GM12801 (cell line): ENCODE measurements around the gene KHDC1L.

ENCODE experiments used
- TF ChIP-seq, protein P1 (sequence below): IDR thresholded peaks from one replicate; pipeline ENCODE4 v1.5.1; 2011; ENCODE audit warnings: control low read depth; ENCODE audit not compliant: insufficient read length; ENCODE audit errors: extremely low read depth

Gene KHDC1L

DNA sequence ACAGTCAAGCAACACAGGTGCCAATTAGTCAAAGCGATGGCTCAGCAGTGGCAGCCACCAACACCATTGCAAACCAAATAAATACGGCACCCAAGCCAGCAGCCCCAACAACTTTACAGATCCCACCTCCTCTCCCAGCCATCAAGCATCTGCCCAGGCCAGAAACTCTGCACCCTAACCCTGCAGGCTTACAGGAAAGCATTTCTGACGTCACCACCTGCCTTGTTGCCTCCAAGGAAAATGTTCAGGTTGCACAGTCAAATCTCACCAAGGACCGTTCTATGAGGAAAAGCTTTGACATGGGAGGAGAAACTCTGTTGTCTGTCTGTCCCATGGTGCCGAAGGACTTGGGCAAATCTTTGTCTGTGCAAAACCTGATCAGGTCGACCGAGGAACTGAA, 30.6 kb downstream of the KHDC1L start:
- TF ChIP-seq, protein P1, sequence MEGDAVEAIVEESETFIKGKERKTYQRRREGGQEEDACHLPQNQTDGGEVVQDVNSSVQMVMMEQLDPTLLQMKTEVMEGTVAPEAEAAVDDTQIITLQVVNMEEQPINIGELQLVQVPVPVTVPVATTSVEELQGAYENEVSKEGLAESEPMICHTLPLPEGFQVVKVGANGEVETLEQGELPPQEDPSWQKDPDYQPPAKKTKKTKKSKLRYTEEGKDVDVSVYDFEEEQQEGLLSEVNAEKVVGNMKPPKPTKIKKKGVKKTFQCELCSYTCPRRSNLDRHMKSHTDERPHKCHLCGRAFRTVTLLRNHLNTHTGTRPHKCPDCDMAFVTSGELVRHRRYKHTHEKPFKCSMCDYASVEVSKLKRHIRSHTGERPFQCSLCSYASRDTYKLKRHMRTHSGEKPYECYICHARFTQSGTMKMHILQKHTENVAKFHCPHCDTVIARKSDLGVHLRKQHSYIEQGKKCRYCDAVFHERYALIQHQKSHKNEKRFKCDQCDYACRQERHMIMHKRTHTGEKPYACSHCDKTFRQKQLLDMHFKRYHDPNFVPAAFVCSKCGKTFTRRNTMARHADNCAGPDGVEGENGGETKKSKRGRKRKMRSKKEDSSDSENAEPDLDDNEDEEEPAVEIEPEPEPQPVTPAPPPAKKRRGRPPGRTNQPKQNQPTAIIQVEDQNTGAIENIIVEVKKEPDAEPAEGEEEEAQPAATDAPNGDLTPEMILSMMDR: no peak

DNA sequence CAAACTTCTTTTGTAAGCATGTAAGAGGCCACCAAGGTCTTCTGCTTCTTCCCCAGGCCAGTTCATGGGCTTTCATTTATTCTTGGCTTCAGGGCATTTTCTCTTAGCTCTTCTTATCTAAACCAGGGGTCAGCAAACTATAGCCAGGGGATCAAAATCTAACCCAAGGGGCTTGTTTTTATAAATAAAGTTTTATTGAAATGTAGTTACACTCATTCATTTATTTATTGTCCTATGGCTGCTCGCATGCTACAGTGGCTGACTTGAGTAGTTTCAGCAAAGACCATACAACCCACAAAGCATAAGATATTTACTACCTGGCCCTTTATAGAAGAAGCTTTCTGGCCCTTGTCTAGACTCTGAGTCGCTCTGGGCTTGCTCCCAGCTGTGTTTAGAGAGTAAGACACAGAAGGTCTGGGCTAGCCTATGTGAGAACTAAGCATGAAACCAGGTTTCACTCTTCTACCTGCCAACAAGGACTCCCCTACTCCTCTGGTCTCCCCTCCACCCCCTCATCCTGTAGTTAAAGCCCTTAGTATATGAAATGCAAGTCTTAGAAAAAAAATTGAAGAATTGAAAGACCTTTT, 43.2 kb downstream of the KHDC1L start:
- TF ChIP-seq, protein P1: no peak

DNA sequence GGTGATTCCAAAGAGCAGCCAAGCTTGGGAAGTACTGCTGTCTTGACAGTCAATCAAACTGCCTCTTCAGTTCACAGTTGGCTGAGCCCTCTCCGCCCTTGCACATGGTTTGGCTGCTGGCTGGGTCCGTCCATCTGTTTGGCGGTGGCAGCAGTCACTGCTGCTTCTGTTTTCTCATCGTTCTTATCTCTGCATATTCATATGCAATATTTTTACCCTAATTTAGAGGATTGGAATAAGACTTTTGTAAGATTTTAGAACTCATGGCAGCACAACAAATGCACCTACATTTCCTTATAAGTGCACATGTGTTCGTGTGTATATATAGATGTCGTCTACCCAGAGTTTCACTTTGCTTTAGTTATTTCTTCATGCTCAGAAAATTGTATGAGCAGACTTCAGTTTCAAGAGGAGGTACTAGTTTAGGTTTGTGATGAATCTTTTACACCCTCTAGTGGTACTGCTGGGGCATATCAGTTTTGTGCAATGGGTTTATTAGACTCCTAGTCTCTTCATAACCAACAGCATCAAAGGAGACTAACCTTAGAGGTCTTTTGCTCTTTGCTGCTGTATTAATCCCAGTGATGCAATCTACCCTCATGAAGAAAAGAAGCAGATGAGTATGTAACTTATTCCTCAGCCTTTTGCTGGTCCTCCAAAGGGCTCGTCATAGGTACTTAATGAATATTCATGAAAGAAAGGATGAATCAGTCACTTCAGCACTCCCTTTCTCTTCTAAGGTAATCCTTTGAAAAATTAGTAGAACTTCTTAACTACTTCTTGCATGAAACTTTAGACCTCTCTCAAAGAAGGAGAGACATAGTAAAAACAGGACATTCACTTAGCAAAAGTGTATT, 44.3 kb downstream of the KHDC1L start:
- TF ChIP-seq, protein P1: peak; percentile 75

DNA sequence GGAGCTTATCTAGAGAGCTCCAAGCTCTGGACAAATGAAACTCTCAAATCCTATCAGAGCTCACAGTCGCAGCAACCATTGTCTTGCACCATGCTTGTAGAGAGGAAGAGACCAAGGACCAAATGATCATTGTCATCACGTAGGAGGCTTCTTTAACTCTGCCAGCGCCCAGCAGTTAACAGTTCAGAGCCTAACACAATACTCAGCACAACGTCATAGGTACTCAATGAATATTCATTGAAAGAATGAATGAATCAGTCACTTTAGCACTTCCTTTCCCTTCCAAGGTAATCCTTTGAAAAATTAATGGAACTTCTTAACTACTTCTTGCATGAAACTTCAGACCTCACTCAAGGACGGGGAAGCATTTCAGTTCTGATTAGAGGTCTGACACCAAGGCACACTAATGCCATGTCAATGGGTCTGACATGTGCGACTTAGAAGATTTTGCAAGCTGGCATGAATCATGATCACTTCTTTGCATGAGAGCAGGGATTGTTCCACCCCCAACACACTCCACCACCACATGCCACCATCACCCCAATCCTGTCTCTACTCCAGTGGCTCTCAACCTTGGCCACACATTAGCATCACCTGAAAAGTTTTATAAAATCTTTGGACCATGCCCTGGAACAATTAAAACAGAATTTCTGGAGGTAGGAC, 45.1 kb downstream of the KHDC1L start:
- TF ChIP-seq, protein P1: no peak

DNA sequence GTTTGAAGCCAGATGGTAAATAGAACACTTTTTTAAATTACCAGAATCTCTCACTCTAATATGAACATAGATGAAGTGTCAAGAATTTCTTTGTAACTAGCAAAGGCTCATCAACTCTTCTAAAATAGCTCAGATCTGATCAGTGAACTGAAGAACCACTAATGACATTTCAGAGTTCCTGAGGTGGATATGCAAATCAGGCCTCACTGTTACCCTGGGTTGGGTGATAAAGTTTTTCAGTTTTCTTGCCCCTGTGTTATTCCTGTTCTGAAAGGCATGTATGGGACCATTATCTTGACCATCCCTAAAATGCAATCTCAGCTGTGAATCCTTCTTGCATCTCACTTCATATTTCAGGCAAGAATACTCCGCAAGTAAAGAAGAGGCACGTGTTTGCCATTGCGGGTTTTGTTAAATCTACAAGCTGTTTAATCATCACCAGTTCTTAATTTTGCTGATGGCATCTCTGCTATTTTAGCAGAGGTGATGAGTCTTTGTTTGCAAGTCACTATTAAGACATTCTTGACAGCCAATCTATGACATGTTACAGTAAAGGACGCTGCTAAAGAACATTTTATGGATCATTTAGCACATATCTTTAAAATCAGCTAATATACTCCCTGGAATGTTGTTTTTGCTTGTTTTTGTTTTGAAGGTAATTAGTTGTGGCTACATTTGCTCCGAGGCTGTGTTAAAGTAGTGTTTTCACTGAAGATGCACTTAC, 47.9 kb downstream of the KHDC1L start:
- TF ChIP-seq, protein P1: no peak

DNA sequence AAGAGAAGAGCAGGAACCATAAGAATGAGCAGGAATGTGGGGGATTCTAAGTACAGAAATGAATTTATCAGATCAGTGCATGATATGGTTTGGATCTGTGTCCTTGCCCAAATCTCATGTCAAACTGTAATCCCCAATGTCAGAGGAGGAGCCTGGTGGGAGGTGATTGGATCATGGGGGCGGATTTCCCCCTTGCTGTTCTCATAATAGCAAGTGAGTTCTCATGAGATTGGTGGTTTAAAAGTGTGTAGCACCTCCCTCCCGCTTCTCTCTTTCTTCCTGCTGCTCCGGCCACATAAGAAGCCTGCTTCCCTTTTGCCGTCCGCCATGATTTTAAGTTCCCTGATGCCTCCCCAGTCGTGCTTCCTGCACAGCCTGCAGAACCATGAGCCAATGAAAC, 49.2 kb downstream of the KHDC1L start:
- TF ChIP-seq, protein P1: no peak

DNA sequence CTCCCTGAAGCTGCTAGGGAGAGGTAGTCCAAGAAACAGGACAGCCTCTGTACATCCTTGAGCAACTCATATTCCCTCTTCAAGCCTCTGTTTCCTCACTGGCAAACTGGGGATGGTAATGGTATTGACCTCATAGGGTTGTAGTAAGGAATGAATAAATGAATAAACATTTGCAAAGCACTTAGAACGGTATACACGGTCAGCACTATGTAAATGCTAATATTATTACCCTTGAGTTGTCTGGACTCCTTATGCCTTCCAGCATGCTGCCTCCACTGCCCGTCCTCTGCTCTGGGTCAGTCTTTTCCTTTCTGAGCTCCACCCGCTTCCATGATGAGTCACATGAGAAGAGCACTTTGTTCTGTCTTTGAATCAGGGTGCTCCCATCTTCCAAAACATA, 50.6 kb downstream of the KHDC1L start:
- TF ChIP-seq, protein P1: no peak
